Dedifferentiated amniotic fluid mesenchymal stem cell (primary cell): ENCODE data around the gene SORCS1.
A peak's percentile ranks its signal among the peaks of the same experiment; 100 is the strongest.

ENCODE experiments used
- DNase-seq: peaks from one replicate; pipeline ENCODE4 v3.0.0-alpha.2; 2016; ENCODE audit errors: extremely low spot score

The SORCS1 gene

GRCh38 chr10:106608066-106608465, 556.4 kb downstream of the SORCS1 start:
- no peak for DNase-seq

GRCh38 chr10:106595281-106595680, 569.2 kb downstream of the SORCS1 start:
- DNase-seq = no peak

- DNase-seq = no peak
These were observed 570.6 kb downstream of the SORCS1 start for GRCh38 chr10:106593876-106594275.

GRCh38 chr10:106592396-106592795, 572.1 kb downstream of the SORCS1 start:
- no peak for DNase-seq

GRCh38 chr10:106582291-106582690, 582.2 kb downstream of the SORCS1 start:
- DNase-seq = no peak

- no peak for DNase-seq
These were observed 586.8 kb downstream of the SORCS1 start for GRCh38 chr10:106577756-106578155.

GRCh38 chr10:106577266-106577665, 587.2 kb downstream of the SORCS1 start:
- peak; percentile 76 for DNase-seq

GRCh38 chr10:106576534-106576933, 588.0 kb downstream of the SORCS1 start:
- no peak for DNase-seq

- DNase-seq = peak; percentile 90
These were observed 591.4 kb downstream of the SORCS1 start for GRCh38 chr10:106573106-106573505.

- DNase-seq = peak; percentile 81
These were observed 593.1 kb downstream of the SORCS1 start for GRCh38 chr10:106571192-106571946.

- DNase-seq = no peak
These were observed 594.2 kb downstream of the SORCS1 start for GRCh38 chr10:106570268-106570667.

GRCh38 chr10:106567629-106568028, 596.9 kb downstream of the SORCS1 start:
- DNase-seq = no peak

GRCh38 chr10:106566873-106567272, 597.6 kb downstream of the SORCS1 start:
- no peak for DNase-seq

GRCh38 chr10:106565546-106565945, 599.0 kb downstream of the SORCS1 start:
- DNase-seq = peak; percentile 57

GRCh38 chr10:106563384-106563783, 601.1 kb downstream of the SORCS1 start:
- DNase-seq = no peak

GRCh38 chr10:106560925-106561640, 603.4 kb downstream of the SORCS1 start:
- peak; percentile 71 for DNase-seq

GRCh38 chr10:106559442-106559841, 605.1 kb downstream of the SORCS1 start:
- no peak for DNase-seq

GRCh38 chr10:106557951-106558733, 606.4 kb downstream of the SORCS1 start:
- DNase-seq = peak; percentile 44

GRCh38 chr10:106557053-106557452, 607.5 kb downstream of the SORCS1 start:
- DNase-seq = peak; percentile 80

GRCh38 chr10:106555599-106555998, 608.9 kb downstream of the SORCS1 start:
- no peak for DNase-seq

- no peak for DNase-seq
These were observed 612.9 kb downstream of the SORCS1 start for GRCh38 chr10:106551501-106552062.

GRCh38 chr10:106548832-106549231, 615.7 kb downstream of the SORCS1 start:
- DNase-seq = no peak
